NB4 (cell line): ENCODE data around the gene PSKH1.
A peak's percentile ranks its signal among the peaks of the same experiment; 100 is the strongest.

Experiments used
- DNase-seq: peaks from one replicate; pipeline ENCODE4 v3.0.0; 2010; ENCODE audit warnings: low read depth
- H3K4me3 ChIP-seq: one replicate; pipeline ENCODE4 v1.5.1; 2011; ENCODE audit warnings: mild to moderate bottlenecking, low read depth, low read length, moderate library complexity
- CTCF ChIP-seq: IDR thresholded peaks from one replicate; pipeline ENCODE4 v1.5.1; 2012; ENCODE audit warnings: low read depth, low read length
- MAX ChIP-seq: IDR thresholded peaks from 2 replicates; pipeline ENCODE4 v1.6.1; 2011; ENCODE audit warnings: low read depth, low read length
- MYC ChIP-seq: IDR thresholded peaks from 2 replicates; pipeline ENCODE4 v1.6.1; 2011; ENCODE audit warnings: low read depth, low read length
- POLR2A ChIP-seq: IDR thresholded peaks from 2 replicates; pipeline ENCODE4 v1.6.1; 2011; ENCODE audit warnings: mild to moderate bottlenecking; ENCODE audit not compliant: insufficient read length; ENCODE audit errors: extremely low read depth

PSKH1 gene

GRCh38 chr16:67932462-67932840, 39.4 kb downstream of the PSKH1 start:
- DNase-seq = no peak
- no peak overlapping the region for H3K4me3 ChIP-seq
- TF ChIP-seq POLR2A (no peak), MYC (no peak), CTCF (no peak), MAX (no peak)

- DNase-seq = no peak
- TF ChIP-seq MYC (no peak), MAX (no peak), POLR2A (no peak), CTCF (no peak)
- no peak overlapping the region for H3K4me3 ChIP-seq
Observed at GRCh38 chr16:67933805-67934204, 40.8 kb downstream of the PSKH1 start.

GRCh38 chr16:67934306-67935100, 41.4 kb downstream of the PSKH1 start:
- no peak for DNase-seq

GRCh38 chr16:67935101-67935401, 42.0 kb downstream of the PSKH1 start:
- TF ChIP-seq MYC (no peak), MAX (no peak), CTCF (no peak), POLR2A (no peak)
- H3K4me3 ChIP-seq = peak overlapping the region; percentile 94
- no peak for DNase-seq

More at GRCh38 chr16:67934306-67935100, 41.4 kb downstream of the PSKH1 start:
- TF ChIP-seq POLR2A = no peak
- peak overlapping the region; percentile 94 for H3K4me3 ChIP-seq

GRCh38 chr16:67935402-67936123, 42.5 kb downstream of the PSKH1 start:
- peak; percentile 97 for DNase-seq
- TF ChIP-seq MAX (peak; percentile 96), POLR2A (peak; percentile 84), MYC (peak; percentile 30; the same call in 1 of the 2 replicates), CTCF (no peak)

GRCh38 chr16:67936124-67936879, 43.2 kb downstream of the PSKH1 start, which contains the start of gene PSMB10:
Gene PSMB10, minus strand, starts transcription at chr16:67936850. Its CDS starts 101 bp downstream, at chr16:67936749.
- TF ChIP-seq MYC (no peak), MAX (peak; percentile 19; the same call in 1 of the 2 replicates), CTCF (no peak), POLR2A (peak; percentile 48)
- peak; percentile 84 for DNase-seq
- H3K4me3 ChIP-seq = peak within 1 kb of the TSS; percentile 94

More at GRCh38 chr16:67935402-67936123, 42.5 kb downstream of the PSKH1 start:
- peak overlapping the region; percentile 94 for H3K4me3 ChIP-seq
